HFFc6 (cell line): ENCODE results near the gene KDM2B. TPM values are rescaled to one million over a fixed set of nuclear protein-coding genes. Genes with fewer than 3 reads are reported as not detected.
A peak's percentile ranks its signal among the peaks of the same experiment; 100 is the strongest.
"Not testable (repeated sequence)": the region's sequence is repeated elsewhere in the genome, so short reads cannot be mapped to it uniquely, and the experiment has no call there.

Source experiments
- DNase-seq: peaks from one replicate; pipeline ENCODE4 v3.0.0-alpha.2; 2018
- H3K27ac Mint-ChIP-seq: 2 replicates; pipeline ENCODE4 v1.8.0; 2020; ENCODE audit warnings: mild to moderate bottlenecking, mixed read lengths
- H3K27me3 Mint-ChIP-seq: 2 replicates; pipeline ENCODE4 v1.8.0; 2021; ENCODE audit warnings: mild to moderate bottlenecking, moderate library complexity, mixed read lengths; ENCODE audit not compliant: insufficient read depth
- H3K36me3 Mint-ChIP-seq: 2 replicates; pipeline ENCODE4 v1.8.0; 2021; ENCODE audit warnings: low read depth, mixed read lengths
- H3K4me1 Mint-ChIP-seq: 2 replicates; pipeline ENCODE4 v1.8.0; 2020; ENCODE audit warnings: low read depth, mixed read lengths
- H3K4me3 Mint-ChIP-seq: 2 replicates; pipeline ENCODE4 v1.8.0; 2020; ENCODE audit warnings: mild to moderate bottlenecking, moderate library complexity, mixed read lengths
- H3K9me3 Mint-ChIP-seq: 2 replicates; pipeline ENCODE4 v1.8.0; 2020; ENCODE audit warnings: mild to moderate bottlenecking, mixed read lengths
- CTCF ChIP-seq: fragments of 200-600 bp; sonication (generic); IDR thresholded peaks from 2 replicates; pipeline ENCODE4 v1.5.0; 2021; ENCODE audit warnings: antibody characterized with exemption, mild to moderate bottlenecking
- total RNA-seq, 6 experiments: library from RNA; stranded (reverse); fragmentation: NEBNext Ultra II Directional; extraction: Animal tissue kit (Norgen Biotek cat#: 25700); gene quantifications; 2 replicates in 1 of 6; 3 replicates in 5 of 6; pipeline ENCODE4 v1.2.3, GENCODE V29; 2021

The KDM2B gene
- total RNA-seq, 6 experiments from 2014 or later: 15.4 to 24.0 (median 21.5) TPM

DNA sequence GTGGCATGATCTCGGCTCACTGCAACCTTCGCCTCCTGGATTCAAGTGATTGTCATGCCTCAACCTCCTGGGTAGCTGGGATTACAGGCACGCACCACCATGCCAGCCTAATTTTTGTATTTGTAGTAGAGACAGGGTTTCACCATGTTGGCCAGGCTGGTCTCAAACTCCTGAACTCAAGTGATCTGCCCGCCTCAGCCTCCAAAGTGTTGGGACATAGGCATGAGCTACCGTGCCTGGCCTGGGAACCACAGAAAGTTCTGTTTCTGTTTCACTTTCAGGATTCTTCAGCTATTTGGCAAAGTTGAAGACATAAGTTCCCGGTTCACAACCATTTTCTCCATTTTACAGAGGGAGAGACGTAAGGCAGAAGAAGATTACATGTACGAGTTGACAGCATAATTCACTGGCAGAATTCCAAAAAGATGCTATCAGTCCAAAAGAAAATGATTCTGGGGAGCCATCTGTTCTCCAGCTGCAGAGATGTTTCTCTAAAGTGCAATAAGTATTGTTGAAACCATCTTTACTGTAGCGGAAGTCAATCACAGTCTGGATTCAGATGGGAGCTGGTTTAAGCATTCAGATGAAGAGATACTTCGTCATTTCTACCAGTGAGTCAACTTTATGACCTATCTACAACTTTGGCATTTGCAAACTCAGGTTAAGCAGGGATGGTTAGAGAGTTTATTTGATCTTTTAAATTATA is 189.1 kb downstream of the KDM2B start:
- Mint-ChIP-seq H3K27me3 (no peaks in the 10 kb centered on the region), H3K9me3 (no peaks in the 10 kb centered on the region), H3K4me1 (peaks cover 28% of the 10 kb centered on the region), H3K4me3 (peak overlapping the region; percentile 77), H3K27ac (peak overlapping the region; percentile 74), H3K36me3 (no peaks in the 10 kb centered on the region)
- peak; percentile 46 for DNase-seq
- TF ChIP-seq CTCF: no peak

DNA sequence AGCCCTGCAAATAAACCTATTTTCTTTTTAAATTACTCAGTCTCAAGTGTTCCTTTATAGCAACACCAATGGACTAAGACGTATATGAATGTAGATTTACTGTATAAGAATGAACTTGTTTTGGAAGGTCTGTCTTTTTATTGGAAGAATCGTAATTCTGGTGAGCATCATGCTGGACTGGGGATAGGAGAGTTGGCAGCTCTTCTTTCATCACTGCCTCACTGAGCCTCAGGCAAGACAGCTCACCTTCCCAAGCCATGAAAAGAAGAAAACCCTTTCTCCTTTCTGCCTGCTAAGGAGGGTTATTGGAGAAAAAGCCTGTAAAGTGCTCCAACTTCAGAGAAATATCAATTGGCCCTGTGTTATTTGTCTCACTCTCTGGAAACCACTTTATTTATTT is 190.0 kb downstream of the KDM2B start:
- no peak for TF ChIP-seq CTCF
- Mint-ChIP-seq H3K27me3 (no peaks in the 10 kb centered on the region), H3K4me3 (no peak overlapping the region), H3K9me3 (no peaks in the 10 kb centered on the region), H3K4me1 (peaks cover 28% of the 10 kb centered on the region), H3K27ac (no peak overlapping the region), H3K36me3 (no peaks in the 10 kb centered on the region)
- DNase-seq: peak; percentile 8

DNA sequence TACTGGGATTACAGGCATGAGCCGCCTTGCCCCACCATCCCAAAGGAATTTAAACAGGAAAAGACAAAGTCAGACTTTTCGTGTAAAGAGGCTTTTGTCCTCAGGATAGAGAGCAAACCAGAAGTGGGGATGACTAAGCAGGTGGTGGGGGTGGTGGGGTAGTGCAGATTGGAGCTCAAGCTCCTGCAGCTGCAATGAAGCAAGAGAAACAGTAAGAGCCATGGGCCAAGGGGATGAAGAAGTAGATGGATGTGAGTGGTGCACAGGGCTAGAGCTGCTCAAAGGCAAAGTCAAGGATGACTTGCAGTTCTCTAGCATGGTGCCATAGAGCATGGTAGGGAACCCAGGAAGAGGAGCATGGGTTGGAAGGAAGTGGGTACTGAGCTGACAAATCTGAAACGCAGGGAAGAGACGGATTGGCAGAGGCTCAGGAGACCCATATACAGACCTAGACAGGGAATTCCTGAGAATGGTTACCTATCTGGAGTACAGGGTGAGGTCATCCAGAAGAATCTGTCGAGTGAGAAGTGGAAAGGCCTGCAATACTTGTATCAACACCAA is 192.3 kb downstream of the KDM2B start:
- no peaks in the 10 kb centered on the region for H3K36me3 Mint-ChIP-seq
- DNase-seq: peak; percentile 73
- no peak overlapping the region for H3K4me3 Mint-ChIP-seq
- no peaks in the 10 kb centered on the region for H3K9me3 Mint-ChIP-seq
- peak overlapping the region; percentile 67 for H3K27ac Mint-ChIP-seq
- H3K27me3 Mint-ChIP-seq: no peaks in the 10 kb centered on the region
- no peak for TF ChIP-seq CTCF
- peaks cover 28% of the 10 kb centered on the region for H3K4me1 Mint-ChIP-seq

- not testable (repeated sequence) for H3K36me3 Mint-ChIP-seq, H3K27ac Mint-ChIP-seq, H3K27me3 Mint-ChIP-seq, DNase-seq, H3K4me3 Mint-ChIP-seq, H3K9me3 Mint-ChIP-seq
- peaks cover 16% of the 10 kb centered on the region for H3K4me1 Mint-ChIP-seq
These were observed 195.9 kb downstream of the KDM2B start for GRCh38 chr12:121384891-121385290.

DNA sequence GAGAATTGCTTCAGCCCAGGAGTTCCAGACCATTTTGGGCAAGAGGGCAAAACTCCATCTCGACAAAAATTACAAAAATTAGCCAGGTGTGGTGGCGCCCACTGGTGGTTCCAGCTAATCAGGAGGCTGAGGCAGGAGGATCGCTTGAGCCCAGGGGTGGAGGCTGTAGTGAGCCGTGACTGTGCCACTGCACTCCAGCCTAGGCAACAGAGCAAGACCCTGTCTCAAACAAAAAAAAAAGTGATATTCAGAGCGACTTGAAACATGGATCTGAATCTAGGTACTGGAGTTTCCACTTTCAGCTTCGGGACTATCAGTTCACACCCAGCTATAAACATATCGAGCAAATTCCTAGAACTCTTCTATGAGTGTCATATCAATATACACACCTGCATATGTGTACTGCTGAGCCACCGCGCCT is 197.2 kb downstream of the KDM2B start:
- DNase-seq: no peak
- Mint-ChIP-seq H3K4me1 (peaks cover 11% of the 10 kb centered on the region), H3K36me3 (no peaks in the 10 kb centered on the region), H3K4me3 (no peak overlapping the region), H3K27ac (no peak overlapping the region), H3K9me3 (no peaks in the 10 kb centered on the region), H3K27me3 (peaks cover 4% of the 10 kb centered on the region; the same call in 1 of the 2 replicates)
- TF ChIP-seq CTCF: peak; percentile 52

DNA sequence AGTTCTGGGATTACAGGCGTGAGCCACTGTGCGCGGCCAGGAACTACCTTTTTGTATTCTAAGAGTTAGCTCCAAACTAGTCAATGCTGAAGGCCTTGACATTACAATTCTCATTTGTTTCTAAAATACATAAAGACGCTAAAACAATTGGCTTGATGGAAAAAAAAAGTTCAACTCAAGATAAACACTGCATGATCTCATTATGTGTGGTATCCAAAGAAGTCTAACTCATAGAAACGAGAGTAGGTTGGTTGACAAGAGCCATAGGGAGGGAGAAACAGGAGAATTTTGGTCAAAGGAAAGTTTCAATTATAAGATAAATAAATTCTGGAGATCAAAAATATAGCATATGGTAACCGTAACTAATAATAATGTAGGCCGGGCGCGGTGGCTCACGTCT is 200.9 kb downstream of the KDM2B start:
- no peaks in the 10 kb centered on the region for H3K4me1 Mint-ChIP-seq
- H3K9me3 Mint-ChIP-seq: peaks cover 6% of the 10 kb centered on the region; the same call in 1 of the 2 replicates
- peaks cover 5% of the 10 kb centered on the region; the same call in 1 of the 2 replicates for H3K36me3 Mint-ChIP-seq
- DNase-seq: no peak
- no peak overlapping the region for H3K27ac Mint-ChIP-seq
- H3K27me3 Mint-ChIP-seq: peaks cover 4% of the 10 kb centered on the region; the same call in 1 of the 2 replicates
- H3K4me3 Mint-ChIP-seq: no peak overlapping the region
- TF ChIP-seq CTCF: no peak
